Measurements from ENCODE around the gene DGCR6. TPM values are rescaled to one million over a fixed set of nuclear protein-coding genes. Genes with fewer than 3 reads are reported as not detected.
"Not testable (repeated sequence)": the region's sequence is repeated elsewhere in the genome, so short reads cannot be mapped to it uniquely, and the experiment has no call there.

DGCR6 gene
- 1 to 10 TPM; 1.2 to 1.3 TPM for total RNA-seq

- no peaks in the 10 kb centered on the region for H3K36me3 Mint-ChIP-seq (ENCODE audit: low read depth)
- CTCF ChIA-PET: no interaction called here
- H3K4me3 Mint-ChIP-seq: no peak within 1 kb of the TSS
- no peaks in the 10 kb centered on the region for H3K4me1 Mint-ChIP-seq (ENCODE audit: low read depth)
- no peaks in the 10 kb centered on the region for H3K9me3 Mint-ChIP-seq
- intact Hi-C loops (cut with micrococcal nuclease): no loop called here
- DNase-seq: no peak
- no peak within 1 kb of the TSS for H3K27ac Mint-ChIP-seq
- H3K27me3 Mint-ChIP-seq (ENCODE audit: low read depth): no peaks in the 10 kb centered on the region
Measured at GRCh38 chr22:18905540-18906409, at the start of gene DGCR6. TSS of gene DGCR6 (plus strand) at chr22:18906320. CDS start at chr22:18906375, 55 bp downstream.

GRCh38 chr22:18859314-18859713 is 46.8 kb upstream of the DGCR6 start:
- H3K4me3 Mint-ChIP-seq; CTCF ChIA-PET; H3K27ac Mint-ChIP-seq; DNase-seq; intact Hi-C loops (cut with micrococcal nuclease); H3K4me1 Mint-ChIP-seq (ENCODE audit: low read depth); H3K27me3 Mint-ChIP-seq (ENCODE audit: low read depth); H3K36me3 Mint-ChIP-seq (ENCODE audit: low read depth); H3K9me3 Mint-ChIP-seq: not testable (repeated sequence)

GRCh38 chr22:18881260-18881659 is 24.9 kb upstream of the DGCR6 start:
- H3K36me3 Mint-ChIP-seq (ENCODE audit: low read depth); CTCF ChIA-PET; intact Hi-C loops (cut with micrococcal nuclease); H3K27me3 Mint-ChIP-seq (ENCODE audit: low read depth); H3K4me3 Mint-ChIP-seq; H3K4me1 Mint-ChIP-seq (ENCODE audit: low read depth); H3K9me3 Mint-ChIP-seq; H3K27ac Mint-ChIP-seq: not testable (repeated sequence)
- DNase-seq: peak; percentile 71

- DNase-seq; CTCF ChIA-PET; H3K36me3 Mint-ChIP-seq (ENCODE audit: low read depth); H3K4me1 Mint-ChIP-seq (ENCODE audit: low read depth); H3K9me3 Mint-ChIP-seq; H3K27ac Mint-ChIP-seq; H3K4me3 Mint-ChIP-seq; intact Hi-C loops (cut with micrococcal nuclease); H3K27me3 Mint-ChIP-seq (ENCODE audit: low read depth): not testable (repeated sequence)
Measured at GRCh38 chr22:18884465-18884864, 21.7 kb upstream of the DGCR6 start.

DNA sequence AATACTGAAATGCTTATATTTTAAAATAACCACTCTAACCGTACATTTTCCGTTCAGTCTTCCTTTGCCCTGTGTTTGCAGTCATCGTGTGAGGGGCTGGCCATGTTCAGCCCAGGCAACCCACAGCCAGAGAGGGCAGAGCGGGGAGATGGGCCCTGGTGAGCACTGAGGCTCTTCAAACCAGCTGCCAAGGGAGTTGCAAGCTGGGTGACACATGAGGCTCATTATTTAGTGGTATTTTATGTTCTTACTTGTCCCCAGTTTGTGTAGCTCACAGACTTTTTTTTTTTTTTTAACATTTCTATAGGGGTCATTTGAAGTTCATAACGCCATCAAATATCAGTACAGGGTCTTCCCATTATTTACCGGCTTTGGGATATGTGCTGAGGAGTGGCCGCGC is 18.0 kb upstream of the DGCR6 start:
- Mint-ChIP-seq H3K36me3 (ENCODE audit: low read depth) (no peaks in the 10 kb centered on the region), H3K27me3 (ENCODE audit: low read depth) (no peaks in the 10 kb centered on the region), H3K4me3 (no peak overlapping the region), H3K27ac (no peak overlapping the region), H3K4me1 (ENCODE audit: low read depth) (no peaks in the 10 kb centered on the region), H3K9me3 (peaks cover 1% of the 10 kb centered on the region)
- no peak for DNase-seq
- intact Hi-C loops (cut with micrococcal nuclease): no loop called here
- CTCF ChIA-PET: no interaction called here

DNA sequence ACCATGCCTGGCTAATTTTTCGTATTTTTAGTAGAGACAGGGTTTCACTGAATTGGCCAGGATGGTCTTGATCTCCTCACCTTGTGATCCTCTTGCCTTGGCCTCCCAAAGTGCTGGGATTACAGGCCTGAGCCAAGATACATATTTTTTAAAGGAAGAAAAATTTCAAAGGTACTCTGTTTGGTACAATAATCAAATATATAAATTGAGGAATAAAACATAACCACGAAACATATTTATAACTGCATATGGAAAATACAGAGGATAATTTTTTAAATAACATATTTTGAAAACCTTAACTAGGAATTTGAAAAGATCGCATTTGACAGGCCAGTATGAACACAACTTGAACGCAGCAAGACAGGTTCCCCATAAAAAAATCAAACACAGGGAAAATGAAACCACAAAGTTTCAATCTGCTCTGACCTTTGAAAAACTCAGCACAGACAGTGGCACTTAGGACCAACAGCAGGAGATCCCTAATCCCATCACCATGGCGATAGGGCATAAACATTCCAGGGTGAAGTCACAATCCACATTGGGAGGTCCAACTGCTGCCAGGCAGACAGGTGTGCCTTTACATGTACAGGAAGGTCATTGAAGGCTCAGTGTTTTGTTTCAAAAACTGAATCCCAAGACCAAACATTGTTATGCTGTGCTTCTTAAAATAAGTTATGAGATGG is 15.5 kb upstream of the DGCR6 start:
- H3K36me3 Mint-ChIP-seq (ENCODE audit: low read depth); H3K4me3 Mint-ChIP-seq; H3K27me3 Mint-ChIP-seq (ENCODE audit: low read depth); H3K27ac Mint-ChIP-seq; H3K9me3 Mint-ChIP-seq; intact Hi-C loops (cut with micrococcal nuclease); CTCF ChIA-PET; H3K4me1 Mint-ChIP-seq (ENCODE audit: low read depth); DNase-seq: not testable (repeated sequence)

DNA sequence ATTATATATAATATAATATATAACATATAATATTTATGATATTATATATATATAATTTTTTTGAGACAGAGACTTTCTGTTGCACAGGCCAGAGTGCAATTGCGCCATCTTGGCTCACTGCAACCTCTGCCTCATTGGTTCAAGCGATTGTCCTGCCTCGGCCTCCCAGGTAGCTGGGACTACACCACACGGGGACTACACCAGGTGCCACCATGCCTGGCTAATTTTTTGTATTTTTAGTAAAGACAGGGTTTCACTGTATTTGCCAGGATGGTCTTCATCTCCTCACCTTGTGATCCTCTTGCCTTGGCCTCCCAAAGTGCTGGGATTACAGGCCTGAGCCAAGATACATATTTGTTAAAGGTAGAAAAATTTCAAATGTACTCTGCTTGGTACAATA is 12.3 kb upstream of the DGCR6 start:
- H3K4me1 Mint-ChIP-seq (ENCODE audit: low read depth); intact Hi-C loops (cut with micrococcal nuclease); H3K27me3 Mint-ChIP-seq (ENCODE audit: low read depth); H3K4me3 Mint-ChIP-seq; H3K36me3 Mint-ChIP-seq (ENCODE audit: low read depth); H3K27ac Mint-ChIP-seq; CTCF ChIA-PET; H3K9me3 Mint-ChIP-seq; DNase-seq: not testable (repeated sequence)

- H3K27ac Mint-ChIP-seq; H3K4me1 Mint-ChIP-seq (ENCODE audit: low read depth); CTCF ChIA-PET; H3K27me3 Mint-ChIP-seq (ENCODE audit: low read depth); H3K4me3 Mint-ChIP-seq; H3K36me3 Mint-ChIP-seq (ENCODE audit: low read depth); intact Hi-C loops (cut with micrococcal nuclease); H3K9me3 Mint-ChIP-seq: not testable (repeated sequence)
- DNase-seq: peak; percentile 48
Measured at GRCh38 chr22:18896037-18896657, 10.0 kb upstream of the DGCR6 start.

- H3K9me3 Mint-ChIP-seq; intact Hi-C loops (cut with micrococcal nuclease); H3K27me3 Mint-ChIP-seq (ENCODE audit: low read depth); H3K4me1 Mint-ChIP-seq (ENCODE audit: low read depth); DNase-seq; H3K27ac Mint-ChIP-seq; H3K4me3 Mint-ChIP-seq; H3K36me3 Mint-ChIP-seq (ENCODE audit: low read depth): not testable (repeated sequence)
- CTCF ChIA-PET: interaction anchor here (0.9 kb wide), 1 partner anchor 10 kb away, joined by 7 read pairs; no protein-coding TSS in a partner anchor
Measured at GRCh38 chr22:18906410-18906745, 258 bp downstream of the DGCR6 start.

DNA sequence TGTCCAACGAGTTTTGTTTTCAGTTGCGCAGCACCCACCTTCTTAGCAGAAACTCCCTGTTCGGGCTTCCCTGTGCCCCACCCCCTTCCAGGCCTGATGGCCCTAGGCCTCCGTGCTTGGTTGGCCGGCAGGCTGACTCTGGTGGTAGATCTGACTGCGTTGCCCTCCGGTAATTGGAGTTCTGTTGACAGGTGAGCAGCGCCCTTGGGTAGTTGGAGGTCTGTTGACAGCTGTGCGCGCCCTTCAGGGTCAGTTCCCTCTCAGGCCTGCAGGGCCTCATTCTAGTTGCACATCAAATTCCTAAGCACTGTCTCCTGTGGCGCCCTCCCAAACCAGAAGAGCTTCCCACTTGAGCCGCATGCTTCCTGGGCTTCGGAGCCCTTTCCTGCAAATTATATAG is 776 bp downstream of the DGCR6 start:
- intact Hi-C loops (cut with micrococcal nuclease): no loop called here
- no peak for DNase-seq

DNA sequence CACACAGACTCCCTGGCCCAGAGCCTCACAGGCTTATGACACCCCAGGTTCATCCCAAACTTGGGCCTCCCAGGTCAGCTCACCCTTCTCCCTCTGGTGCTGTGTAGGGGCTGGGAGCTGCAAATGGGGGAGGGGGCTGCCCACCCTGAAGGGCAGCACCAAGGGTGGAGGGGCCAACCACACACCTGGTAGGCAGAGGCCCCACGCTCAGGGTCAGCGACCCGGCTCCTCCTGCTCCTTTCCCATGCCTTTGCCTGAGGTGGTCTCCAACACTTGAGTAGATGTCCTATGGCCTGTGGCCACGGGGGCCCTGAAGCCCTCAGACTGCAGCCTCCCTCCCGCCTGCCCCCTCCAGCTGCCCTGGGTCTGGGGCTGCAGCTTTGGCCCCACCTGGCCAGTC is 3.4 kb downstream of the DGCR6 start:
- H3K27me3 Mint-ChIP-seq (ENCODE audit: low read depth): no peaks in the 10 kb centered on the region
- intact Hi-C loops (cut with micrococcal nuclease): no loop called here

More for the DNA sequence above, 776 bp downstream of the DGCR6 start:
- Mint-ChIP-seq H3K9me3 (no peaks in the 10 kb centered on the region), H3K27me3 (ENCODE audit: low read depth) (no peaks in the 10 kb centered on the region), H3K4me1 (ENCODE audit: low read depth) (no peaks in the 10 kb centered on the region), H3K36me3 (ENCODE audit: low read depth) (no peaks in the 10 kb centered on the region), H3K4me3 (no peak overlapping the region), H3K27ac (no peak overlapping the region)
- CTCF ChIA-PET: interaction anchor here (0.9 kb wide), 1 partner anchor 10 kb away, joined by 7 read pairs; no protein-coding TSS in a partner anchor

DNA sequence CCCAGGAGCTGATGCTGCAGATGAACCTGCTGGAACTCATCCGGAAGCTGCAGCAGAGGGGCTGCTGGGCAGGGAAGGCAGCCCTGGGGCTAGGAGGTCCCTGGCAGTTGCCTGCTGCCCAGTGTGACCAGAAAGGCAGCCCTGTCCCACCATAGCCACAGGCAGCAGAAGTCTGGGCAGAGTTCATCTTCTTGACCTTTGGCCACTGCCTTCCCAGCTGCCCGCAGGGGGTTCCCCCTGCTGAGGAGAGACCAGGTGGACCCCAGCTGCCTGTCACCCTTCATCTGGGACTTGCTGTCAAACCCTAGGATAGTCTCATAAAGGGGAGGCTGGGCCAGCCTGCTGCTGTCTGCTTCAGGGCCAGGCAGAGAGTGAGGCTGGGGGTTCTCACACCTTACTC is 5.4 kb downstream of the DGCR6 start:
- DNase-seq; H3K9me3 Mint-ChIP-seq; H3K36me3 Mint-ChIP-seq (ENCODE audit: low read depth); H3K4me1 Mint-ChIP-seq (ENCODE audit: low read depth); H3K27me3 Mint-ChIP-seq (ENCODE audit: low read depth); intact Hi-C loops (cut with micrococcal nuclease); H3K27ac Mint-ChIP-seq; CTCF ChIA-PET; H3K4me3 Mint-ChIP-seq: not testable (repeated sequence)

More for the DNA sequence above, 3.4 kb downstream of the DGCR6 start:
- H3K27ac Mint-ChIP-seq: no peak overlapping the region
- H3K4me1 Mint-ChIP-seq (ENCODE audit: low read depth): no peaks in the 10 kb centered on the region
- no peak for DNase-seq
- no peaks in the 10 kb centered on the region for H3K9me3 Mint-ChIP-seq
- H3K4me3 Mint-ChIP-seq: no peak overlapping the region
- H3K36me3 Mint-ChIP-seq (ENCODE audit: low read depth): no peaks in the 10 kb centered on the region
- CTCF ChIA-PET: no interaction called here
